Measurements from ENCODE around the gene DUSP1.

DNA sequence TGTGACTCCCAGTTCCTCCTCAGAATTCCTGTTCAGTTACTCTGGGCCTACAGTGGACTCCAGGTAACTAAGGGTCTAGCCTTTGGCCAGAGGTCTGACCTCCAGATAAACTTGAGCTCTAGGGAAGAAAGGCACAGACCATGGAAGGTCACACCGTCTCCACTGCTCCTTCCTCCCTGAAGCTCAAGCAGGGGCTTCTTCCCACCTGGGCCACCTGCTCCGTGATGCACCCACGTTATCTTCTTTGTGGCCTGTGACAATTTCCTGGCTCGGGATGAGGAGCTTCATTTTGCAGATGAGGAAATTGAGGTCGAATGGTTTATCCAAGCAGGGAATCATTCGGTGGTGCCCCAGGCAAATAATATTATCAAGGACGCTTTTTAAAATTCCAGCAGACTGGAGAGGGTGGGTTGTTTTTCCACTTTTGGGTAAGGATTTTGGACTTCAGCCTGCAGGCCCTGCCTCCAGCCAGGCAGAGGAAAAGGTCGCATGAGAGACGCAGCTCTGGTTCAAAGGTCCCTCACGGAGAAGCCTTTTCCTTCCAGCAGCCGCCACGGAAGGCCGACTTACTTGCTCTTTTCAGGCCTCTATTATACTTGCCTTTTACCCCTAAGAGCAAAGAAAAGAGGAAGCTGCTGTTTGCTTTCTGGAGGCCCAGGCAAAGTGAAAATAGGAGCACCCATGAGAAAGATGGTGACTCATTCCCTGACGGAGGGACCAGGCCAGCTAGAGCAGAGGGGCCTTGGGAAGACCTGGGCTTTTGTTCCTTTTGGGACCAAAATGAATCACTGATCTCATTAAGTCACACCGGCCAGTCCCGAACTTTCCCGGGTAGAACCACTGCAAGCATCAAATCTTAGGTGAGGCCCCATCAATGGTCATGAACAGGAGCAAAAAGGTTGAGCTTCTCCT is 22.8 kb upstream of the DUSP1 start:
- TF ChIP-seq CTCF (IDR thresholded peaks at IDR 0.05) (no peak), POLR2AphosphoS5 (IDR thresholded peaks at IDR 0.05) (no peak), POLR2A (IDR thresholded peaks at IDR 0.05) (no peak)

Measured in upper lobe of left lung (tissue), 4 donors.